DMS153 (cell line): Measurements from ENCODE around the gene LRP1B.
A peak's percentile ranks its signal among the peaks of the same experiment; 100 is the strongest.
"Not testable (repeated sequence)": the region's sequence is repeated elsewhere in the genome, so short reads cannot be mapped to it uniquely, and the experiment has no call there.

Experiments used
- DNase-seq: peaks from one replicate; lab custom pipeline; 2025; lab: John Stamatoyannopoulos, UW

LRP1B gene

DNA sequence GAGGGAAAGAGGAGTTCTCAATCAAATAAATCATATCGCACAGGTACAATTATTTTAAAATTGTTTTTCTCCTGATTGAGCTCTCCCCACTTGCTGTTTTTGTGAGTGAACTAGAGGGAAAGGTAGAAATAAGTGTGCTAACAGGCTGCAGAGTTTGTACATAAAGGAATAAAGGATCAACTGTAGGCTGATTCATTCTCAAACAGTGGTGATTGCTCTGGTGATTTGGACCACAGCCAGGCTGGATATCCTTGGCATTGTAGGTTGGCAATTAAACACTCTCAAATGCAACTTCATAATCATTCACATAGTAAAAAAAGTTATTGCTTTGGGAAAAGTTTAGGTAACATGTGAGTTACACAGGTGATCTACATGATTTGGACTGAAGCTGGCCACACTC, 29.8 kb downstream of the LRP1B start:
- peak; percentile 12 for DNase-seq

DNA sequence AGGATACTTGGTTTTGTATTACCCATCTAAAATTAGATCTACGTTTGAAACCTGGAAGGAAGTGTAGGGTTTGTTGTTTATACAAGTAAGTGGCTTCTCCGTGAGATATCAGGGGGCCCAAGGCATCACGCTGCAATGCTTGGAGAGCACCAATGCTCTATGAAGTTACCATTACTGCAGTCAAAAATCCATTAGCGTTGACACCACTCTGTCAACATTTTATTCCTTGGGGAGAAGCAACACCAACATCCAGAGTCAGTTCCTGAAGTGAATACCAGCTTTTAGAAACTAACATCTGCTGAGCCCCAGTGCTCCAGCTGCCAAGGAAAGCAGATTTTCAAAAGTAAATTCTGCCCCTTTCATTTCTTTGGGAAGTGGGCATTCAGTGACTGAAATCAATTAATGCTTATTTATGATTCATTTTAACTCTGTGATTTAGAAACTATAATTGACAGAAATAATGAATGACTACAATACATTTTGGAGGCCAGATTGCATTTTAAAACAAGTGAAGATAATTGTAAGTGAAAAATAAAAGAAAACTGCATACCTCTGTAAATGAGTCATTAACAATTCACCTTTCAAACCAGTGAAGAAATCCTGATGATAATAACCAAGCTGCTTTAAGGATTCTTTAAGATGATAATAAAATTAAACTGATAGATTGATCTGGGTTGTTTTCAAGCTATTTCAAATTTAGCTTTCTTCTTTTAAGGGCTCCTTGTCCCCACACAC, 30.5 kb downstream of the LRP1B start:
- peak; percentile 7 for DNase-seq

DNA sequence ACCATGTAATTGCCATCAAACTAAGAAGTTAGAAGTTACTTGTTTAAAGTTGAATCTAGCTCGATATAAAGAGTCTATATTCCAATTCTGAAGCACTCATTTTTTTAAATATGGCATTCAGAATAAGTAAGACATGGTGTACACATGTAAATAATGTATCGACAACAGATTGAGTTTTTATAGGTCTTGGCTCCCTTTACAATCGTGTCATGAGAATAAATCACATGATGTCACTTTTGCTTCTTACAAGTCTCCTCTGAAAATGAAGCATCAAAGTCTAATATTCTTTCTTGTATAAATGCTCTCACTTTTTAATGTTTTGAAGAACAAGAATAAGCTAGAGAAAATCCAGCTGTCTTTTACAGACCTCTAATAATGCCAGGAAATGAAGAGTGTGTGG, 33.1 kb downstream of the LRP1B start:
- DNase-seq, result no peak

DNA sequence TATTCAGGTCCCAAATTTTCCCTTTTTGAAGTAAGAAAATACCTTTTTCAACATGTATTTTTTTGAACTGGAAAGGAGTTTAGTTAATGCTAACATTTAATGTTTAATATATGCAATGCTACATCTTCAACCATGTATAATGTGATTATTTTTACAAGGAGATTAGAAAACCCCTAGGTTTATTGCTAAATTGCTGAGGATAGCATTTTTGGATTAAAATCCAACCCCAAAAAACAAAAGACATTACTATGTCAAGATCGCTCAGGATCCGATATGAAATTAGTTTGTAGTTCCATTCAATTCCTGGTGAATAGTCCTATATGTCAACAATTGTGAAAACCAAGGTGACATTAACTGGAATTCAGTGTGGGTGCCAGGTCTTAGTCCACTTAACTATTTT, 35.2 kb downstream of the LRP1B start:
- DNase-seq, result no peak

DNA sequence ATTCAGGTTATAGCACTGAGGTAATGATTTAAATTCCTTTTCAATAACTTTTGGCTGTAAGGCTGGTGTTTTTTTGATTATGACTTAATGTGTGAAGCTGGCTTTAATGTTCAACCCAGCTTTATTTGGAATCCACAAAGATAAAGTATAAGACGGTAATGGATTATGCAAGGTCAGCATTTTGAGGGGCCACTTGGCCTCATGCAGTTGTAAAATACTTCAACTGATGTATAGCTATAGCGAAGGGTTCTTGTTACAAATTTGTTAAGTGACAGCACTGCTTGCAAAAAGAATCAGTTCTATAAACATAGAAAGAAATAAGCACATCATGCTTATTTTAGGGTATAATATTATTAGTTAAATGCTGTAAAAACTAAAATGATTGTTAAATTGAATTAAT, 36.6 kb downstream of the LRP1B start:
- no peak for DNase-seq

DNA sequence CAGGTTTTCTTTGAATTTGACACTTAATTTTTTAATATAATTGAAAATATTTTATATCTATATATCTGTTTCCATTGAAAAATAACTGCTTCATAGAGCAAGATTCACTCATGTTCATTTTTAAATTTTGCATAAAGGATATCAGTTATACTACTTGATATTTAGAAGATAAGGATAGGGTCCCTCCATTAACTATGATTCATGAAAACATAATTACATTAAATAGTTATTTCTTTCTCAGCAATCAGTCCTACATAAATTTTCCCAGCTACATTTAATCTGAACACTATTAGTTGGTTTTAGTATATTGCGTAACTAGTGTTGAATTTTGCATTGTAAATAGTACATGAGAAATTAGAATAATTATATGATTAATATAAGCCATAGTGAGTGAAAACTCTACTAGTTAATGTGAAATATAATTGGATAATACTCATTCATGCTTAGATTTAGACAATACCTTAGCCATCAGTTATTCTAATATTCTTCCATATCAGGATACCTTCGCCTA, 42.7 kb downstream of the LRP1B start:
- no peak for DNase-seq

DNA sequence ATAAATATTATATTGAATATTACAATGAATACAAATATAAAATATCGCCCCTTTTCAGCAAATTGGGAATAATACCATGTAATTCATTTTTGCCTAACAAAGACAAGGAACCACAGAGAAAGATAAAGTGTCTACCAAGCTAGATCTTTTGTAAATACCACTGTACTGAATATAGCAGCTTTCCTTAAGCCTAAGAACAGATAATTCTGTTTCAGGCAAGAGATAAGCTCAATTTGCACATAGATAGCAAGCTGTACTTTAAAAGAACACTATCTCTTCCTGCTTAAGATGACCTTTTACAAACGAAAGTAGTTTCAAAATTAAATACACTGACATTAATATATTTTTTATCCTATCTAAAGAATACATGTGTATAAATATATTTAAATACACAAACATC, 43.2 kb downstream of the LRP1B start:
- not testable (repeated sequence) for DNase-seq

DNA sequence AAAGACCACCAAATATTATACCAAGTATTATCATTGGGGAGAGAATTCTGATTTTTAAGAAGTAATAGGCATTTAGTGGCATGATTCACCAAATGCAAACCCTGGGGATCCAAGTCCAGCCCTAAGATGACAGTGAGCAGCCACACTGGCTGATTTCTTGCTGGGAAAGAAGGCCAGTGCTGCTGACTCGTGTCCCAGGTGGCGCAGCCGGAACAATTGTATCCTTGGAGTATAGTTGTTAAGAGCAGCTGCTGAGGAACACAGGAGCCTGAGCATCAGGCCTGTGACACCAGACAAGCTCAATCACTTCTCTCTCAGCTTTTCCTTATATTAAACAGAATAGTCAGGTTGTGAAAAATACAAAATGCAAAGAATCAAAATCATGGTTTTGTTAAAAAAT, 48.4 kb downstream of the LRP1B start:
- DNase-seq, result no peak

DNA sequence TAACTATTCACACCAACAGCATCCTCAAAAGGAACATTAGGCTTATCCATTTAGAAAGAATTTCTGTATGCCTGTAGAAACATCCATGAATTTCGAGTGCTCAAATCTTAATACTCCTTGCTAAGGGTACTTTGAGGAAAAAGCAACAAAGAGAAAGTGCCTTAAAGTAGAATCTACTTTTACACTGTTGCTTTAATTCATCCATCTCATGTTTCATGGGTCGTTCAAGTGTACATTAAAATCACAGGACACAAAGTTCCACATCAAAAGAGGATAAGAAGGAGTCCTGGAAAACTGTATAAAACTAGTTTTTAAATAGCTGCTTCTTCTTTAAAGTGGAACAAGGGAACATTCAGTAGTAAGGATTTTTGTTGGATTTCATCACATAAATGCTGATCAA, 54.5 kb downstream of the LRP1B start:
- no peak for DNase-seq

DNA sequence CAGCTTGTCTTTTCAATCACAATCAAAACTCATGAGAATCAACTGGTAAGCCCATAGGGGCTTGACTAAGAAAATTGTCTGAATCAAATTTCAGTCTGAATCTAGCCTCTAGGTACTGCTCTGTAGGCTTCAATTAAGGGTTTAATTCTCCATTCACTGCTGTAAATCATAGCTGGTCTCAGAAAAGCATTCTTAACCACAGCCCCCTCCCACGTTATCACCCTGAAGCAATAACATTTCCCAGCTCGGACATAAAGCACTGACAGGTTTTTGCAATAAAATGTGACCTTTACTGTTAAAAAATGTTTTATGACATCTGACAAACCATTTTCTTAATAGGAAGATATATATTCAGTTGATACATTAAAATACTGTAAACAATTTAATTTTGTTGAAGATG, 55.0 kb downstream of the LRP1B start:
- DNase-seq, result no peak

DNA sequence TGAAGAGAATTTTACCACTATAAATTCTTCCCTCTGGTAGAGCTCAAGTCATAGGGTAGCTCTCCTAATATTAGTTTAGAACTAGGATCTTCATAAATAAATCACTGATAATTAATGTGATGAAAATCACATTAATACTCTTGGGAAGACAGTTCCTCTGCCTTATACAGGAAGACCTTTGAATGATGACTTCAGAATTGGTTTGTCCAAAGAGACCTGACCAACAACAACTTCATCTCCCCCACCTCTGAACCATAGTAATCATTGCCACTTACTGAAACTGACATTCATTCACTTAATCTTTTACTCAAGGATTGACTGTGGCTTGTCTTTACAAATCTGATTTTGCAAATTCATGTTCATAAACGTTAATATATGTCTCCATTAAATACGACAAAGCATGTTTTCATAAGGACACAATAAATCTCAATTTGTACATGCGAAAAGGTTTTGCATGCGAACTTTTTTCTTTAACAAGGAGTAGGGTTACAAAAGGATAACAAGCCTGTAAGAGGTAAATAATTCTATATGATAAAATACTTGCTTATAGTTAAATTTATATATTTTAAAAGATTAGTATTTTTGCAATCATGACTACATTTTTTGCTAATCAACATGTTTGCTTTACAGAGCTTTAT, 61.4 kb downstream of the LRP1B start:
- DNase-seq, result no peak

DNA sequence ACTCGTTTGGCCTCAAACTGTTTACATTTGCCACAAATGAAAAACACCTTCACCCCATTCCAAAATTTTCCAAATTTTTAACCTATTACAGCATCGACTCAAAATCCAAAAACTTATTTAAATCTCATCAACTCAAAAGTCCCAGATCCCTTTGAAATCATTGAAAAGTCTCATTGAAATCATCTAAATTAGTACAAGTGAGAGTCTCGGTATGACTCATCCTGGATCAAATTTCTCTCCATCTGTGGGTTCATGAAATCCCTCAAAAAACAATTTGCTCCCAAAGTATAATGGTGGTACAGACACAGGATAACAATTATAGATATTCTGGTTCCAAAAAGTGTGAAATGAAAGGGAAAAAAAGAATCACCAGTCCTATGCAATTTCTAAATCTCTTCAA, 65.1 kb downstream of the LRP1B start:
- no peak for DNase-seq

DNA sequence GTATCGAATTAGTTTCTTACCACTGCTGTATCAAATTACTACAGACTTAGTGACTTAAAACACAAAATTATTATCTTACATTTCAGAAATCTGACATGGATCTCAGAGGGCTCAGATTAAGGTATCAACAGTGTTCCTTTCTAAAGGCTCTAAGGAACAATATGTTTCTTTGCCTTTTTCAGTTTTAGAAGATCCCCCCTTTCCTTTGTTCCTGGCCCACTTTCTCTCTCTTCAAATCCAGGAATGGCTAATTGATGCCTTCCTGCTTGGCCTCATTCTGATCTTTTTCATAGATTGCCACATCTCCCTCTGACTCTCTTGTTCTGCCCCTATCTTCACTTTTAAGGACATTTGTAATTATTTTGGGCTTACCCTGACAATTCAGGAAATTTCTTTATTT, 65.7 kb downstream of the LRP1B start:
- DNase-seq, result no peak

DNA sequence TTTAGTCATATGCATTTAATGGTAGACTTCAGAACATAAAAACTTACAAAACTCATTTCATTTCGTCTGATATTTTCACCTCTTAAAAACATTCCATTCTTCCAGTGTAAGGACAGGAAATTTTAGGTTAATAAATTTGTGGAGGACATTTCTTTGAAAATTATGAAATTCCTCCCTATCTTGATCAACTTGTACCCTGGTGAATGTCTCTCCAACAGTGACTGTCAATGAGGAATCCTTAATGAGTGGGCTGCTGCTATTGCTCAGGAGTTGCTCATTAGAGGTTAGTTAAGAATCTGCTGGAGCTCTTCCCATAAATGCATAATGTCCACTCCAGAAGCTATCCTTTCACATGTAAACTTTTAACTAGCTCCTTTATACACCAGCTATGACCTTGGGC, 69.1 kb downstream of the LRP1B start:
- DNase-seq, result no peak

DNA sequence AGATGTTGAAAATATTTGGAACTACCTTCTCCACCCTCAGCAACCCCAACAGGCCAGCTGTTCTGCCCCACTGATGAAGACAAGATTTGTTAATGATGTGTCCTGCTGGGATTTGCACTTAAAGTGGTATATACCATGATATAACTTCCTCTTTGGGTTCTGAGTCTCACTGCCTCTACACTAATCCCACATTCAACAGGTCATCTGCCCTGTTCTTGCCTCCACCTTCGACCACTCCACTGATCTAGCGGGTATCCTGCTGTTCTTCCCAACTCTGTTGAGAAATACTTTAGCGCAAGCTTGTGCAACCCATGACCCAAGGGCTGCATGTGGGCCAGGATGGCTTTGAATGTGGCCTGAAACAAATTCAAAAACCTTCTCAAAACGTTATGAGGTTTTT, 72.7 kb downstream of the LRP1B start:
- DNase-seq, result no peak

DNA sequence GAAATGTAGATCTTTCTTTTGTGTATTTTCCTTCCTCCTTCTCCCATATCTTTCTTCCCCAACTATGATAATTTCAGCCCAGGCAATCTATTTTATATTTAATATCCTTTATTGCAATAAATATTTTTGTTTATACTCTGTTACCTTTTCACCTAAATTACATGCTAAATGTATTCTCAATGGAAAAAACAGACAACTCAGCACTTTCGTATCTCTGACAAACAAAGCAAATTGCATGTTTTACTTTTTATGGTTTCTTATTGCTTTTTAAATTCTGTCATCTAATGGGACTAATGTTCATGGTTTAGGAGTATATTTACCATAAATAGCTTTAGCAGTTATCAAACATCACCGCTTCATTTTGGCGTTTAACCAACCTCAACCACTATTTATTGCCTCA, 74.0 kb downstream of the LRP1B start:
- DNase-seq, result no peak

DNA sequence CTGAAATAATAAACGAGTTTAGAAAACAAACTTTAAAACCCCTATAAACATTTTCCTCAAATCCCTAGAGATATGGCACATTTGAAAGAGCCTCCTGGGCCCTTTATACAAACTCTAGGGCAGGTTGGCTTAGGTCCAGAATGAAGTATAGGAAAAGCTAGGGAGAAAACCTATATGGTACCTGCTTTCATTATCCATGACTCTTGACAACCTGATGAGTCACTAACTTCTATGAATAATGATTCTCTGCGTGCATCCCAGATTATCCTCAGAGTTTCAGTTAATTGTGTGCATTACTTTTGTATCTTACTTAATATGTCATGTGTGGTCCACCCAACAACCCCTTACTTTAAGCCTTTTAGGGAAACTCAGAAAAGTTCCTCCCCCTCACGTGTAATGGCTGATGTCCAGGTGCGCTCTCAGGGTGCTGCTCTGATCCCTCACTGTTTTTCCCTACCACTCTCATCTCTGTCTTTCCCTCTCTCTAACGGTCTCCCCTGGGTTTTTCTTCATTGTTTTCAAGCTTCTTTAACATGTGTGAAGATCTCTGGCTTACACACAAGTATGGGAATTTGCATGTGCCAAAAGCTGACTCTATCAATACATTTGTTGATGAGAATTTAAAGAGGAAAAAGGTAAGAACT, 78.5 kb downstream of the LRP1B start:
- peak; percentile 2 for DNase-seq

DNA sequence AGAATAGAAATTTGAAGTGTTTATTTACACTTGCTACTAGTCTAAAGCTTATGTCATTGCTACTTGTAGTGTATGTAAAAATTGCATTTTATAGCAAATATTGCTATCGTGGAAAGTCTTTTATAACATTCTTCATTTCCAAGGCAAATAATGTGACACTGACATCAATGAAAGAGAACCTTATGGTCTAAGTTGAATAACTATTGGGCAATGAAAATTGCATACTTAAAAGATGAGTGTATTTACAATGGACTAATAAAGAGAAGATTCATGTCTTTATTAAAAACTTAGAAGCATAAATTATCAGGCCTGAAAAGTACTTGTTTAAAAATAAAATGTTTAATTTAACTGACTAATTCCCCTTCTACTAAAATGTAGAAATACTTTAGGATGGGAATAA, 82.2 kb downstream of the LRP1B start:
- no peak for DNase-seq

DNA sequence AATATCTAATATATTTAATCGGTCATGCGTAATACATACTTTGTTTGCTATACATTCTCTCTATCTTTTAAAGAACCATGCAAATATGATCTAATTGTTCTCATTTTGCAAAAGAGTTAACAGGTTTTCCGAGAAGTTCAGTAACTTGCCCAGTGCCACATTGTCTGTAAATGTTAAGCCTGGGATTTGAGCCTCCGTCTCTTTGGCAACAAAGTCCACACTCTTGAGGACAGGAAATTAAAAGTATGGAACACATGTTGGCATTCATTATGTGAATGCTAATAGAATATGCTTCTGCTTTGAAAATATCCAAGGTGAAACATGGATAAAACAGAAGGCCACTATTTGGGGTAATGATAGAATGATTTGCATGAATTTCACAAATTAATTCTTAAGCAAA, 85.2 kb downstream of the LRP1B start:
- DNase-seq, result no peak

DNA sequence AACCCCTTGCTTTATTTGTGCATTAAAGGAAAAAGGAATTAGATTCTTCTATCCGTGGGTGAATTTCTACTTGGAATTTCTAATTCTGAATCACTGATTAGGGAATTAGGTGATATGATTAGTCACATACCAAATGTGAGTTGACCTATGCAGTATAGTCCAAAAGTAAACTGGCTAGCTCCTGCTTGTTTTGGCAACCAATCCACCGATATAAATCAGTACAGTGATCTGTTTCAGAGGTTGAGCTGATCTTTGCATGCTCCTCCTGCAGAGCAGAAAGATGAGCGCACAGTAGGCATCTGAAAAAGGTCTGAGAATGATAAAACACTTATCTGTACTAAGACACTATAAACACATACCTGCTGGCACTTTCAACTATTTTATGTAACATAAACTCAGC, 86.6 kb downstream of the LRP1B start:
- DNase-seq, result no peak

DNA sequence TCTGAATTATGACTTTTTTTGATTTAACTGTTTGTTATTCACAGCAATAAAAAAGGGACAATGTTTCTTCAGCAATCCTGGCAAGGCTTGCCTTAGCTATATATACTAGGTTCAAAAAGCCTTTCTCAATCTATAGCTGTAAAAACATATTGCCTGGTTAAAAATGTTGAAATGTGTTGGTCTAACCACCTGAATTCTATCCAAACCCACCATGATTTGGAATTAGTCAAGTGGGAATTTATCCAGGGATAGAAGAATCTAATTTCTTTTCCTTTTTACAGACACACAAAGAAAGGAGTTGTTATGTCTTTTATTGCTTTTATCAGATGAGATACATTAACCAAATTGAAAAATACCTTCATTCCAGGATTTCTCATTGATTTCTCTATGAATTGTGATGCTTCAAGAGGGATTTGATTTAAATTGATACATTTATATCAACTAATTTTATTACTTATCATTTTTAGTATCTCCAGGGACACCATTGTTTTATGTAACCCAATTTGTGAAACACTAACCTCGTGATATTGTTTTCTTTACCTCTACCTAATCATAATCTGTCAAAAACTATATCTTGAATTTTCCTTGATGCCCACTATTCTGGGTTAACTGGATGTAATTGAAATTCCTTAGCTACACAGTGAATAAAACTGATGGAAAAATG, 88.1 kb downstream of the LRP1B start:
- DNase-seq, result no peak

DNA sequence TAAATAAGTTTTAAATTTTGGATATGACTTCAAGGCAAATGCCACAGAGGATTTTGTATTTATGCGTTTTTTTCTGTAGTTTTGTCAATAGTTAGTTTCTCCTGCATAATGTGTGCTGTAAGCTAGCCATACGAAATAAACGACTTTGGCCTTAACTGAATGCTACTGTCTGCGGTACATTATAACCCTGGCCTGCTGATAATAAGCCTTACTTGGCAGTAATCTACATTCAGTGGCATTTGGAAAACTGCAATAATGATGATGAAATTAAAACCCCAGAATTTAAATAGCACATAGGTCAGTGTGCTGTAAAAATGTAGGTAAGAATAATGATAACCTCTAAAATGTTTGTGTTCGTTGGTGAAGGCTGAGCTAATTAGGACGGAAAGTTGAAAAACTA, 88.8 kb downstream of the LRP1B start:
- DNase-seq, result no peak

DNA sequence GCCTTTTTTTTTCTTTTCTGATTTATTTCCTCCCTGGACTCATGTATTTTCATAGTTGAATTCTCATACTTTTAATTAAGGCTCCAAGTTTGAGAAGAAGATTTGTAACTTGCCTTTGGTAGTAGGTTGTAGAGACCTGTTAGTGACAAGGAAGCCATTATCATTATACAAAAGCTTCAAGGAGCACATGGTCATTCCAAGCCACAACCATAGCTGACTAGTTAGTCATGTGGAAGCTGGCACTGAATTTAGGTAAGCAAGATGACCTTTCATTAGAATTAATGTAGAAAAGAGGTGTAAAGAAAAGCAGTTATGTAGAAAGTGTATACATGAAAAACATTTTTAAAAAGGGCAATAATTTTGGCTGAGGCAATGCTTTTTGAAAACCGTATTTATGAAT, 89.7 kb downstream of the LRP1B start:
- no peak for DNase-seq
